ENCODE results near the gene FAM76B. TPM values are rescaled to one million over a fixed set of nuclear protein-coding genes. Genes with fewer than 3 reads are reported as not detected.

Gene FAM76B
- total RNA-seq, 1 donor from 2014 or later: 19.7 TPM

DNA sequence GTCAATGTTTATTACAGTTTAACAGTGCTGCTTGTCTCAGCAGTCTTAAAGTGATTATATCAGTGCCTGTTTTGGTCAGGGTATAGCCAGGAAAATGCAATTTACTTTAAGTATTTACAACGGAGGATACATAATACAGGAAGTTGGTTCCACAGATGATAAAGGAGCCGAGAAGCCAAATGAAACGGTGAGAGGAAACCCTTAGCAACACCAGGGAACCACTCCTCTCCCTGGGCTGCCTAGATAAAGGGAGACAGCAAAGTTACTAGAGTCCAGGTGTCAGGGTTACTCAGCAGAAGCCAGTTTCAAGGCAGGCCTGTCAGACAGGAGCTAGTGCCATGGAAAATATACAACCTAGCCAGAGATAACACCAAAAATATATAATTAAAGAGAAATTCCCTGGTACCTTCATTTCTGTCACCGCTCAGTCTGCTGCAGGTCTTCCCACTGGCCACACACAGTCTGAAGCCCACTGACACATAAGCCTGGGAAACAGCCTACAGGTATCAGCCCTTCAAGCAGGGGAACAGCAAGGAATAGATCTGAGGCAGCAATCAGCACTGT lies 55.5 kb downstream of the FAM76B start:
- no peak for DNase-seq (ENCODE audit: low read depth)

DNA sequence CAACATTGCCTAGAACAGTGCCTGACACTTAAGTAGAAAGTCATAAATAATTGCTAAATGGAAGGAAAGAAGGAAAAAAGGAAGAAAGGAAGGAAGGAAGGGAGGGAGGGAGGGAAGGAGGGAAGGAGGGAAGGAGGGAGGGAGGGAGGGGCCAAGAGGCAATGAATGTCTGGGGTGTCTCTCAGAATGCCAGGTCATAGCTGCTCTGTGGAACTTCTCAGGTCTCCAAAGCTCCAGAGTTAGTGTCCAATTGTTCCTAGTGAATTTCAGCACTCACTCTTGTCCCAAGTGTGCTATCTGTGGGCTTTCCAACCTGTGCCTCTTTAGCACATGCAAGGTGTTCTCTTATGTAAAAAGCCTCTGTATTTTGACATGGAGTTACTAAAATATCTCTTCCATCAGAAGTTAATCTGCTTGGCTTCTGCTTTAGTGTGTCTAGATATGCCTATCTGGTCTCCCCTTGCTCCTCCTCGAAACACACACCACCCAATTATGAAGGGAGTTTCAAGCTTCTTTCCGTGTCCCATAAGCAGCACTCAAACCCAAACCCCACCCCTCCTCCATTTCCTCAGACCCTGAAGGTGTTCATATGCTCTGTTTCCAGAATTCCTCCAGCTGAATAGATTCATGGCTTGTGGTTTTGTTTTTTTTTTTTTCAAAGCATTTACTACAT lies 56.5 kb downstream of the FAM76B start:
- no peak for DNase-seq (ENCODE audit: low read depth)

DNA sequence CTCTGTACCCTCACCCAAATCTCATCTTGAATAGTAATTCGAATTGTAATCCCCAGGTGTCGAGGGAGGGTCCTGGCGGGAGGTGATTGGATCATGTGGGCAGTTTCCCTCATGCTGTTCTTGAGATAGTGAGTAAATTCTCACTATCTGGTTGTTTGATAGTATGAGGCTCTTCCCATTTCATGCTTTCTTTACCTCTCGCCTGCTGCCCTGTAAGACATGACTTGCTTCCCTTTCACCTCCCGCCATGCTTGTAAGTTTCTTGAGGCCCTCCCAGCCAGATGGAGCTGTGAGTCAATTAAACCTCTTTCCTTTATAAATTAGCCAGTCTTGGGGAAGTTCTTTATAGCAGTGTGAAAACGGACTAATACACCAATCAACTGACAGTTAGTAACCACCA lies 60.1 kb downstream of the FAM76B start:
- no peak for DNase-seq (ENCODE audit: low read depth)

DNA sequence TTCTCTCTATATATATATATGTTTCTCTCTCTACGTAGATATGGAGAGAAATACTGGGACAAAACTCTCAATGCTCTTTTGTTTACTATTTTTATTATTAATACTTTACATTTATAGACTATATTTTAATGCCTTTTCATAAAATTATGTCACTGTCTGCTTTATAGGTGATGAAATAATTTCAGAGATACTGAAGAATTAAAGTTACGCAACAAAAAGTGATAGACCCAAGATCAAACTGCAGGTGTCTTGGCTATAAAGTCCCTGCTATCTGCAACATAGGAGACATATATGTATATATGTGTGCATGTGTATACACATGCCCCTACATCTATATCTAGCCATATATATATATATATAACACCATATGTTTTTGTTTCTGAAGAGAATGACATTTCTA lies 60.8 kb downstream of the FAM76B start:
- no peak for DNase-seq (ENCODE audit: low read depth)

DNA sequence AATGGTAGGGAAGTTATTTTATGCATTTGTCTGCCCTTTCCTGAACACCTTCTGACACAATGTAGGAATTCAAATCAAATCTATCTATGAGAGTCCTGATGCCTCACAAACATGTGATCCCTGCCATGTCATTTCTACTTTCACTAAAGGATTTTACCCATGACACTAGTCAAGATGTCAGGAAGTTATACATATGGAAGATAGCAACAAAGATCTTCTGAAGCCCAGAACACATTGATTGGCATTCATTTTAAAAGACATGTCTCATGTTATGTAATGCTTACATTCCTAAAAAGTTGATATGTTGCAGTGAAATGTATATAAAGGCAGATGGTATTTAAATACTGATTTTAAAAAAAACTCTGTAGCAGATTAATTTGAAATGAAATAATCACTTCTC lies 61.5 kb downstream of the FAM76B start:
- DNase-seq (ENCODE audit: low read depth): no peak

DNA sequence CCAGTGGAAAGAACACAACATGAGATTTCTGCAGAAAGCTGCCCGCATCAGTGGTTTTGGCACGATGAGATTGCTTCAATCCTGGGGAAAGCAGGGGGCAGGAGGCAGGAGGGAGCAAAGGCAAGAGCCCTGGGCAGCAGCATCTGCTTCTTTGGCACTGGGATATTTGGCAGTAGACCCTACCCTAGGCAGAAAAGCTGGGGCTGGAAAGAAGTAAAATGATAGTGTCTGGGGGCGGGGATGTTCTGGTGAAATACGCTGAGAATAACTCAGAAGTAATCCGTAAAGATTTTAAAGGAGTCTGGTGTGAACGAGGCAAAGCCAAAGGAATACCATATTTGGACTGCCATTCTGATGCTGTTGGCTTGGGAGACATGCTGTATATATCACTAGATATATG lies 62.0 kb downstream of the FAM76B start:
- no peak for DNase-seq (ENCODE audit: low read depth)

DNA sequence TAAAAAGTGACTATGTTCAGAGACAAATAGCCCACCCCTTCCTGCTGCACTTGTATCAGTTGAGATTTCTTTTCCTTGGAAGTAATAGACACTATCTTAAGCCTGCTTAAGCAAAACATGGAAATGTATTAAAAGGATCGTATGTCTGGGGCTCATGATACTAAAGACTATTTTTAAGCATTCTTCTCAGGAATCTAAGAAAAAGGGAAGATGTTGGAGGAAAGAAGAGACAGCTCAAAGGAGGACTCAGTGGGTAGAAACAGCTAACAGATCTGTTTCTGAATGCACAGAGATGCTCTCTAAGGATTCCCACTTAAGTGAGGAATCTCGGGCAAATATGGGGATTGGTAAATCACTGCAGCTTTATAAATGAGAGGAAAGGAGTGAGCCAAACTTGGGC lies 62.5 kb downstream of the FAM76B start:
- no peak for DNase-seq (ENCODE audit: low read depth)

DNA sequence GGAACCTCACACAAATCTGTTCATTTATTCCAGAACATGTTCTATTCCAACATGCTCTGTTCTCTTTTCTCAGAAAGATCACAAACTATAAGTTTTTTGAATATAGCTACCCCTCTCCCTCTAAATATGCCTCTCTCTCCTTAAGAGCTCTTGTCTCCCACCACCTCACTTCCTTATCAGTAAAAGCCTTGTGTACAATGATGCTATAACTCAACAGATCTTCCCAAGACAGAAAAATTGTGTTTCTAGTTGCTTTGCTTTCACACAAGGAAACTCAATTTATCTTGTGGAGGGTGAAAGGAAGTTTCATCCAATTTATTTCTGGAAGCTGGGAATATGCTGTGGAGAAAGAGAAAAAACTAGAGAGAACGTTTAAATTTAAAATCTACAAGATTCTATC lies 64.4 kb downstream of the FAM76B start:
- DNase-seq (ENCODE audit: low read depth): no peak

DNA sequence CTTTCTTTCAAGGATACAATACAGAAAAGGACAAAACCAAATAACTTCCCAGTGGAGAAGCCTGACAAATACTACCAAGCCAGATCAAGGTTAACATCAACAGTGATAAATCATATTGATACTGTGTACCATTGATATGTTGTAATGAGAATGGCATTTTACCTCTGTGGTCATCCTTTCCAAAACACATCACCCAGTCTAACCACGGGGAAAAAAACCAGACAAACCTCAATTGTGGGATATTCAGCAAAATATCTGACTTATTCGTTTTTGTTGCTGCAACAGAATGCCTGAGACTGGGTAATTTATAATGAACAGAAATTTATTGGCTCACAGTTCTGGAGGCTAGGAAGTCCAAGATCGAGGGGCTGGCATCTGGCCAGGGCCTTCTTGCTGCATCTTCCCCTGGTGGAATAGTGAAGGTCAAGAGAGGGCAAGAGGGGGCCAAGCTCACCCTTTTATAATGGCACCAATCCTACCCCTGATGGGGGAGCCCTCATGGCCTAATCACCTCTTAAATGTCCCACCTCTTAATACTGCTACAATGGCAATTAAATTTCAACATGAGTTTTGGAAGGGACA lies 66.1 kb downstream of the FAM76B start:
- no peak for DNase-seq (ENCODE audit: low read depth)

DNA sequence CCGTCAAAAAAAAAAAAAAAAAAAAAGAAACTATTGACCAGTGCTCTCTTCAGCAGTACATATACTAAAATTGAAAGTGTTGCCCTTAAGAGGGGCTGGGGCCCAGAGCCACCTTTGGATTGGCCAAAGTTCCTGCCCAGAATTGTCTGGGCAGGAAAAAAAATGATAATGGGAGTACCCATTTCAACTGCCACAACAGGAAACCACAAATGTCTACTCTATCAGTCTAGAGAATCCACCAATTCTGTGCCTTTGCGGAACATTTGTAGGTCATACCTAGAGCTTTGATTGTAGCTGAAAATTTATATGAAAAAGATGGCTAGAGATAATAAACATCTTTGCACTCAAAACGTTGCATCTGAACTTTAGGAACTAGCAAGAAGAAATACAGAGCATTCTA lies 69.4 kb downstream of the FAM76B start:
- no peak for DNase-seq (ENCODE audit: low read depth)

Other genes with a start within 250 kb of the FAM76B start
- gene CEP57, start 716 bp upstream of the FAM76B start, total RNA-seq: 37.8 TPM in 2 replicates
- gene MTMR2, start 134.3 kb upstream of the FAM76B start, total RNA-seq: 18.5 and 25.7 TPM in 2 replicates